HCT116 (cell line): ENCODE measurements around the gene LAMC3. TPM values are rescaled to one million over a fixed set of nuclear protein-coding genes. Genes with fewer than 3 reads are reported as not detected.

Experiments used
- ATAC-seq: fragments of 200-7000 bp; cut with Tn5 transposase; 2 replicates; pipeline ENCODE4 v1.9.1; 2020; ENCODE audit warnings: mild to moderate bottlenecking, moderate library complexity
- BruUV-seq: library from RNA; stranded (reverse); fragments of 400-500 nt; replicated peaks from 2 replicates; lab custom pipeline; 2021; lab: Mats Ljungman, UMichigan
- CTCF ChIA-PET: fragments of 300-600 bp; sonication (Branson Sonifier 250); formaldehyde crosslinking; loops from one replicate; lab custom pipeline; 2021; ENCODE audit warnings: antibody characterized with exemption; lab: Charles Lee
- POLR2A ChIA-PET: fragments of 300-600, 350-600 bp; sonication (Branson Sonifier 250); formaldehyde crosslinking; loops from one replicate; lab custom pipeline; 2021; ENCODE audit warnings: antibody characterized with exemption; lab: Charles Lee
- RAD21 ChIA-PET, 2 experiments: fragments of 300-600 bp; sonication (Branson Sonifier 250); formaldehyde crosslinking; loops; one replicate each; lab custom pipeline; 2023; ENCODE audit warnings: low total read pairs in 2 of 2; ENCODE audit not compliant: uncharacterized antibody in 2 of 2, unreplicated experiment in 2 of 2, low non-redundant PET in 1 of 2; lab: Charles Lee
- DNase-seq: peaks from one replicate; pipeline ENCODE4 v3.0.0-alpha.2; 2010; ENCODE audit warnings: low read depth, low spot score
- H2AFZ ChIP-seq: fragments of 200-600 bp; shearing (Covaris generic), sonication (generic); 2 replicates; pipeline ENCODE4 v1.6.1; 2017; ENCODE audit warnings: low read depth, mixed run types, mixed read lengths, antibody characterized with exemption, low read length; ENCODE audit not compliant: poor library complexity, severe bottlenecking
- H3K27ac ChIP-seq: 2 replicates; pipeline ENCODE4 v1.5.1; 2012; ENCODE audit warnings: low read depth, low read length
- H3K27me3 ChIP-seq: fragments of 200-600 bp; sonication (generic); 2 replicates; pipeline ENCODE4 v1.6.1; 2016; ENCODE audit warnings: mixed run types, low read length, mixed read lengths; ENCODE audit not compliant: insufficient read depth
- H3K36me3 ChIP-seq, 2 experiments: fragments of 200-500 bp in 1 of 2; fragments of 200-600 bp in 1 of 2; sonication (Bioruptor generic) in 1 of 2; sonication (generic) in 1 of 2; 2 replicates each; pipeline versions ENCODE4 v1.5.1 to v1.6.1; 2014 to 2016; ENCODE audit warnings: low read length in 2 of 2, inconsistent platforms in 1 of 2, mixed read lengths in 1 of 2, mixed run types in 1 of 2; ENCODE audit not compliant: insufficient read depth in 2 of 2, control insufficient read depth in 1 of 2
- H3K4me1 ChIP-seq, 2 experiments: fragments of 200-600 bp in 1 of 2; sonication (generic) in 1 of 2; 2 replicates each; pipeline versions ENCODE4 v1.5.1 to v1.6.1; 2012 to 2017; ENCODE audit warnings: low read length in 2 of 2, inconsistent platforms in 1 of 2, mild to moderate bottlenecking in 1 of 2, mixed read lengths in 1 of 2, mixed run types in 1 of 2, moderate library complexity in 1 of 2; ENCODE audit not compliant: insufficient read depth in 2 of 2, control insufficient read depth in 1 of 2
- H3K4me2 ChIP-seq: fragments of 200-600 bp; sonication (generic); 2 replicates; pipeline ENCODE4 v1.6.1; 2017; ENCODE audit warnings: mixed run types, low read length, mixed read lengths
- H3K4me3 ChIP-seq, 2 experiments: fragments of 200-600 bp in 1 of 2; sonication (generic) in 1 of 2; replicated peaks in 1 of 2; 2 replicates each; pipeline ENCODE4 v1.5.1; 2011 to 2016; ENCODE audit warnings: low read length in 2 of 2, control low read depth in 1 of 2, low read depth in 1 of 2, mild to moderate bottlenecking in 1 of 2, mixed read lengths in 1 of 2, mixed run types in 1 of 2
- H3K79me2 ChIP-seq: fragments of 200-600 bp; sonication (generic); 2 replicates; pipeline ENCODE4 v1.6.1; 2017; ENCODE audit warnings: mild to moderate bottlenecking, mixed run types, low read length, moderate library complexity, mixed read lengths; ENCODE audit not compliant: insufficient read depth
- H3K9ac ChIP-seq: fragments of 200-600 bp; sonication (generic); 2 replicates; pipeline ENCODE4 v1.6.1; 2016; ENCODE audit warnings: low read length, mixed read lengths
- H3K9me2 ChIP-seq: fragments of 200-600 bp; sonication (generic), shearing (Covaris generic); 2 replicates; pipeline ENCODE4 v1.6.1; 2017; ENCODE audit warnings: mixed run types, mild to moderate bottlenecking, moderate library complexity; ENCODE audit not compliant: insufficient read depth
- H3K9me3 ChIP-seq, 2 experiments: fragments of 200-500 bp in 1 of 2; fragments of 200-600 bp in 1 of 2; sonication (Bioruptor generic) in 1 of 2; sonication (generic) in 1 of 2; 2 replicates each; pipeline ENCODE4 v1.6.1; 2014 to 2017; ENCODE audit warnings: low read length in 2 of 2, mixed read lengths in 2 of 2, inconsistent platforms in 1 of 2, low read depth in 1 of 2, mild to moderate bottlenecking in 1 of 2, mixed run types in 1 of 2, moderate library complexity in 1 of 2; ENCODE audit not compliant: control insufficient read depth in 1 of 2, insufficient read depth in 1 of 2
- H4K20me1 ChIP-seq: fragments of 200-600 bp; sonication (generic), shearing (Covaris generic); 2 replicates; pipeline ENCODE4 v1.6.1; 2017; ENCODE audit warnings: mixed run types, mild to moderate bottlenecking, moderate library complexity; ENCODE audit not compliant: insufficient read depth
- ATF3 ChIP-seq: IDR thresholded peaks from 2 replicates; pipeline ENCODE4 v1.6.1; 2012
- CBX3 ChIP-seq: IDR thresholded peaks from 2 replicates; pipeline ENCODE4 v1.6.1; 2012; ENCODE audit warnings: low read depth
- CEBPB ChIP-seq: IDR thresholded peaks from 2 replicates; pipeline ENCODE4 v1.6.1; 2012; ENCODE audit warnings: low read depth
- ELF1 ChIP-seq: IDR thresholded peaks from 2 replicates; pipeline ENCODE4 v1.6.1; 2012; ENCODE audit warnings: low read depth, borderline replicate concordance
- EZH2 ChIP-seq: fragments of 200-600 bp; sonication (generic); IDR thresholded peaks from 2 replicates; pipeline ENCODE4 v1.6.1; 2017; ENCODE audit warnings: antibody characterized with exemption, mixed run types
- EZH2phosphoT487 ChIP-seq: fragments of 200-600 bp; IDR thresholded peaks from 2 replicates; pipeline ENCODE4 v1.6.1; 2018; ENCODE audit warnings: antibody characterized with exemption, borderline replicate concordance
- FOSL1 ChIP-seq: IDR thresholded peaks from 2 replicates; pipeline ENCODE4 v1.6.1; 2012; ENCODE audit warnings: low read depth
- JUND ChIP-seq: IDR thresholded peaks from 2 replicates; pipeline ENCODE4 v1.6.1; 2012
- MAX ChIP-seq: IDR thresholded peaks from 2 replicates; pipeline ENCODE4 v1.6.1; 2012
- POLR2A ChIP-seq: IDR thresholded peaks from 2 replicates; pipeline ENCODE4 v1.7.0; 2011; ENCODE audit warnings: borderline replicate concordance; ENCODE audit not compliant: insufficient read depth, insufficient read length; ENCODE audit errors: extremely low read depth
- RAD21 ChIP-seq: IDR thresholded peaks from 2 replicates; pipeline ENCODE4 v1.6.1; 2012; ENCODE audit warnings: low read depth, mild to moderate bottlenecking
- SIN3A ChIP-seq: IDR thresholded peaks from 2 replicates; pipeline ENCODE4 v1.6.1; 2012; ENCODE audit warnings: low read depth
- SP1 ChIP-seq: IDR thresholded peaks from 2 replicates; pipeline ENCODE4 v1.6.1; 2012; ENCODE audit warnings: low read depth
- SRF ChIP-seq: IDR thresholded peaks from 2 replicates; pipeline ENCODE4 v1.6.1; 2012; ENCODE audit warnings: low read depth
- TCF7L2 ChIP-seq: IDR thresholded peaks from 2 replicates; pipeline ENCODE4 v1.7.0; 2011; ENCODE audit warnings: borderline replicate concordance, inconsistent platforms; ENCODE audit not compliant: insufficient read depth, insufficient read length; ENCODE audit errors: extremely low read depth
- YY1 ChIP-seq: IDR thresholded peaks from 2 replicates; pipeline ENCODE4 v1.6.1; 2011; ENCODE audit warnings: low read length, low read depth, moderate library complexity, mild to moderate bottlenecking; ENCODE audit not compliant: insufficient replicate concordance; ENCODE audit errors: extremely low read depth
- ZFX ChIP-seq: fragments of 450-650 bp; IDR thresholded peaks from 2 replicates; pipeline ENCODE4 v1.6.1; 2017
- ZNF274 ChIP-seq: fragments of 200-500 bp; sonication (Bioruptor generic); IDR thresholded peaks from 2 replicates; pipeline ENCODE4 v1.6.1; 2014; ENCODE audit warnings: mild to moderate bottlenecking, low read depth, low read length, inconsistent platforms
- intact Hi-C: fragments of 100-400 bp; cut with micrococcal nuclease; formaldehyde crosslinking; loops from 2 replicates; pipeline ENCODE4 v1.10.0; 2022
- total RNA-seq: library from RNA; stranded (reverse); gene quantifications from one replicate; pipeline ENCODE4 v1.2.1, GENCODE V29; 2021; ENCODE audit not compliant: unreplicated experiment
- TF ChIP-seq, protein P1 (sequence below): IDR thresholded peaks from 2 replicates; pipeline ENCODE4 v1.6.1; 2012; ENCODE audit warnings: low read depth

LAMC3 gene
- total RNA-seq, 1 experiment from 2014 or later: 7.7 TPM

- TF ChIP-seq EZH2phosphoT487 (no peak), POLR2A (no peak), ELF1 (no peak), SRF (no peak), ATF3 (no peak), EZH2 (no peak), SIN3A (no peak), RAD21 (no peak), ZFX (no peak), TCF7L2 (no peak), FOSL1 (no peak)
Observed at GRCh38 chr9:131140550-131140949, 131.6 kb downstream of the LAMC3 start (continued).

GRCh38 chr9:131142160-131142559, 133.2 kb downstream of the LAMC3 start:
- no peaks in the 10 kb centered on the region for H3K27me3 ChIP-seq
- no peak for TF ChIP-seq ELF1
- TF ChIP-seq CBX3: no peak
- TF ChIP-seq SP1: no peak
- no peak for TF ChIP-seq JUND
- TF ChIP-seq MAX: no peak
- no peak for TF ChIP-seq ZNF274
- no peak for TF ChIP-seq EZH2
- no peak for TF ChIP-seq CEBPB
- TF ChIP-seq, protein P1, sequence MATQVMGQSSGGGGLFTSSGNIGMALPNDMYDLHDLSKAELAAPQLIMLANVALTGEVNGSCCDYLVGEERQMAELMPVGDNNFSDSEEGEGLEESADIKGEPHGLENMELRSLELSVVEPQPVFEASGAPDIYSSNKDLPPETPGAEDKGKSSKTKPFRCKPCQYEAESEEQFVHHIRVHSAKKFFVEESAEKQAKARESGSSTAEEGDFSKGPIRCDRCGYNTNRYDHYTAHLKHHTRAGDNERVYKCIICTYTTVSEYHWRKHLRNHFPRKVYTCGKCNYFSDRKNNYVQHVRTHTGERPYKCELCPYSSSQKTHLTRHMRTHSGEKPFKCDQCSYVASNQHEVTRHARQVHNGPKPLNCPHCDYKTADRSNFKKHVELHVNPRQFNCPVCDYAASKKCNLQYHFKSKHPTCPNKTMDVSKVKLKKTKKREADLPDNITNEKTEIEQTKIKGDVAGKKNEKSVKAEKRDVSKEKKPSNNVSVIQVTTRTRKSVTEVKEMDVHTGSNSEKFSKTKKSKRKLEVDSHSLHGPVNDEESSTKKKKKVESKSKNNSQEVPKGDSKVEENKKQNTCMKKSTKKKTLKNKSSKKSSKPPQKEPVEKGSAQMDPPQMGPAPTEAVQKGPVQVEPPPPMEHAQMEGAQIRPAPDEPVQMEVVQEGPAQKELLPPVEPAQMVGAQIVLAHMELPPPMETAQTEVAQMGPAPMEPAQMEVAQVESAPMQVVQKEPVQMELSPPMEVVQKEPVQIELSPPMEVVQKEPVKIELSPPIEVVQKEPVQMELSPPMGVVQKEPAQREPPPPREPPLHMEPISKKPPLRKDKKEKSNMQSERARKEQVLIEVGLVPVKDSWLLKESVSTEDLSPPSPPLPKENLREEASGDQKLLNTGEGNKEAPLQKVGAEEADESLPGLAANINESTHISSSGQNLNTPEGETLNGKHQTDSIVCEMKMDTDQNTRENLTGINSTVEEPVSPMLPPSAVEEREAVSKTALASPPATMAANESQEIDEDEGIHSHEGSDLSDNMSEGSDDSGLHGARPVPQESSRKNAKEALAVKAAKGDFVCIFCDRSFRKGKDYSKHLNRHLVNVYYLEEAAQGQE: no peak
- TF ChIP-seq ZFX: no peak
- TF ChIP-seq YY1: no peak
- no peak for TF ChIP-seq ATF3
- H3K9me3 ChIP-seq: no peaks in the 10 kb centered on the region
- H3K9ac ChIP-seq: no peak overlapping the region
- H3K79me2 ChIP-seq: no peaks in the 10 kb centered on the region
- no peaks in the 10 kb centered on the region for H4K20me1 ChIP-seq
- POLR2A ChIA-PET: no interaction called here
- intact Hi-C loops: no loop called here
- no peak overlapping the region for H3K27ac ChIP-seq
- H3K36me3 ChIP-seq: peaks cover 58 to 70% of the 10 kb centered on the region in 2 experiments
- ATAC-seq (no peak), DNase-seq (no peak)
- RAD21 ChIA-PET: no interaction called here
- H2AFZ ChIP-seq: no peak overlapping the region
- no peak overlapping the region for H3K4me2 ChIP-seq
- H3K4me3 ChIP-seq: no peak overlapping the region
- no peaks in the 10 kb centered on the region for H3K4me1 ChIP-seq
- CTCF ChIA-PET: no interaction called here
- no TSS peak for BruUV-seq
- H3K9me2 ChIP-seq: no peaks in the 10 kb centered on the region
